Eye (tissue), 1 donor: ENCODE results near the gene BCKDHB.
"Not testable (repeated sequence)": the region's sequence is repeated elsewhere in the genome, so short reads cannot be mapped to it uniquely, and the experiment has no call there.

Experiments
- DNase-seq: peaks from one replicate; pipeline ENCODE4 v3.0.0-alpha.2; 2015

BCKDHB gene

GRCh38 chr6:80106418-80107235, at the start of gene BCKDHB:
TSS of gene BCKDHB (plus strand) at chr6:80106671. CDS start at chr6:80106694, 23 bp downstream.
- peak; percentile 99 for DNase-seq

- DNase-seq: no peak
These were observed 45.7 kb upstream of the BCKDHB start for GRCh38 chr6:80060774-80061173.

GRCh38 chr6:80068146-80068545, 38.3 kb upstream of the BCKDHB start:
- not testable (repeated sequence) for DNase-seq

GRCh38 chr6:80070431-80070830, 36.0 kb upstream of the BCKDHB start:
- not testable (repeated sequence) for DNase-seq

GRCh38 chr6:80077067-80077466, 29.4 kb upstream of the BCKDHB start:
- no peak for DNase-seq

- DNase-seq: no peak
These were observed 17.8 kb upstream of the BCKDHB start for GRCh38 chr6:80088637-80089036.

- DNase-seq: no peak
These were observed 15.0 kb upstream of the BCKDHB start for GRCh38 chr6:80091506-80091905.

GRCh38 chr6:80094017-80094416, 12.5 kb upstream of the BCKDHB start:
- peak; percentile 39 for DNase-seq

- DNase-seq: no peak
These were observed 10.9 kb upstream of the BCKDHB start for GRCh38 chr6:80095600-80095999.

GRCh38 chr6:80098392-80098791, 8.1 kb upstream of the BCKDHB start:
- DNase-seq: peak; percentile 2

GRCh38 chr6:80104520-80104919, 2.0 kb upstream of the BCKDHB start:
- no peak for DNase-seq

GRCh38 chr6:80105972-80106417, 476 bp upstream of the BCKDHB start:
- DNase-seq: no peak

GRCh38 chr6:80122576-80122975, 16.1 kb downstream of the BCKDHB start:
- not testable (repeated sequence) for DNase-seq

GRCh38 chr6:80126657-80127345, 20.3 kb downstream of the BCKDHB start:
- DNase-seq: no peak

GRCh38 chr6:80129485-80129884, 23.0 kb downstream of the BCKDHB start:
- DNase-seq: no peak

- peak; percentile 90 for DNase-seq
These were observed 26.5 kb downstream of the BCKDHB start for GRCh38 chr6:80133020-80133419.

GRCh38 chr6:80134065-80134464, 27.6 kb downstream of the BCKDHB start:
- DNase-seq: no peak

GRCh38 chr6:80142586-80142985, 36.1 kb downstream of the BCKDHB start:
- no peak for DNase-seq

- DNase-seq: peak; percentile 73
These were observed 37.0 kb downstream of the BCKDHB start for GRCh38 chr6:80143419-80143937.

GRCh38 chr6:80144753-80145315, 38.4 kb downstream of the BCKDHB start:
- no peak for DNase-seq

- DNase-seq: no peak
These were observed 39.0 kb downstream of the BCKDHB start for GRCh38 chr6:80145509-80145908.

GRCh38 chr6:80145921-80146320, 39.5 kb downstream of the BCKDHB start:
- DNase-seq: no peak

GRCh38 chr6:80148220-80148619, 41.7 kb downstream of the BCKDHB start:
- no peak for DNase-seq

GRCh38 chr6:80151635-80152034, 45.2 kb downstream of the BCKDHB start:
- DNase-seq: peak; percentile 55
